ENCODE measurements around the gene DYNLT1.

DYNLT1 gene

DNA sequence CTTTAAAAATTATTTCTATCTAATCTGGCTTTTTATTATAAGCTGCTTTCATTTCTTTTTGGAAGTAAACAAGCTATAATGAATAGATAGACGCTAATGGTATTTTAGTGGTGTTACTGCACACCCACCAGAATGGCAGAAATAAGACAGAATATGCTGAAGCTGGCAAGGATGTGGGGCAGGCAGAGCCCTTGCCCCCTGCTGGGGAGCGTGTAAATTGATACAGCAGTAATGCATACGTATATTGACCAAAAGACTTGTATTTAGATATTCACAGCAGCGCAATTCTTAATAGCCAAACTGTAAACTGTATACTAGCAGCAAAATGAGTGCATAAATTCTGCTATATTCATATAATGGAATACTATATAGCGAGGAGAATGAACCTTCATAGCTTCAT is 49.3 kb downstream of the DYNLT1 start:
- DNase-seq = no peak

DNA sequence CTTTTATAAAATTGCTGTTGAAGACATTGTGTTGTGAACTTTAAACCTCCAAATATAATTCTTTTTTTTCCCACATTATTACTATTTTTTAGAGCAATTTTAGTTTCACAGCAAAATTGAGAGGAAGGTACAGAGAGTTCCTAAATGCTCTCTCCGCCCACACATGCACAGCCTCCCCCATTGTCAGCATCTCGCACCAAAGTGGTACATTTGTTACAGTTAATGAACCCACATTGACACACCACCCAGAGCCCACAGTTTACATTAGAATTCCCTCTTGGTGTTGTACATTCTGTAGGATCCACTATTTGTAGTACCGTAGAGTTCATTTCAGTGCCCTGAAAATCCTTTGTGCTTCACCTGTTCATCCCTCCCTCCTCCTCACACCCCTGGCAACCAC is 50.9 kb downstream of the DYNLT1 start:
- DNase-seq = no peak

DNA sequence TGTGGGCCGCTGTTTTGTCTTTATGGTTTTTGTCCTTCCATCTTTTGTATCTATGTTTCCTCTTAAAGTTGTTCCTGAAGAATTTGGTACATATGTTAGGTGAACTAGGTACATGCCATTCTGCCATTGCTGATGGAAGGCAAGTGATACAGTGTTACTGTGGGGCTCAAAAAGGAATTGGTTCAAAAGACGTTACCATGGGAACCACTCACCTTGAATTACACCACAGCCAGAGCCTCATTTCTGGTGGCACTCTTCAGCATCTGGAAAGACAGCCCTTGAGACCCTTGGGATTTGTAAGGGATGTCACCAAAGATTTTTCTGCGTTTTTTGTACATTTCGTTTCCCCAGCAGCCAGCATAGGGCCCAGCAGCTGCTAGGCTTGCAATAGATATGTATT is 52.7 kb downstream of the DYNLT1 start:
- no peak for DNase-seq

DNA sequence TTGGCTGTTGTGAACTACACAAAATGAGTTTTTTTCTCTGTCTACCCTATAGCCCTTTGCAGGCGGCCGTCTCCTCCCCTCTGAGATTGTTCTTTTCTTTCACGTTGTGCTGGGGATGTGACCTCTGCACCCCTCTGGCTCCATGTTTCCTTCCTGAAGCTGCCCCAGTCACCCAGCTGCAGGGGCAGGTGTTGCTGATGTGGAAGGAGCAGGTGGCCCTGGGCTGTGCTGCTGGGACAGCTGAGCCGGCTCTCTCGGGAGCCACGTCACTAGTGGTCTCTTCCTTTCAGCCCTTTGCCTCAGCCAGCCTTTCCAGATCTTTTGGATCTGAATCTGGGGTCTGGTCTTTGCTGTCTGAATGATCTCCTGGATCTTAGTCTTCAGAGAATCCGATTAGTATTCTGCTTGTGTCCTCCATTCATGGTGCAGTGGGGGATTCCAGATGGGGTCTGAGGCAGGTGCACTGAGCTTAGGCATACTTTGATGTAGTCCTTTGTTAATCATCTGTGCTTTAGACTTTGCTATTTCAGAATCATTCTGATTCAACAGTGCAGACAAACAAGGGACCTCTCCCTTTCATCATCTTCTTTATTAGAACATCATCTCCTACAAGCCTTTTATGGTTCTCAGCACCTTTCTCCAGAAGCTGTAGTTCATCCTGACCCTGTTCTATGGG is 53.3 kb downstream of the DYNLT1 start:
- DNase-seq = no peak

DNA sequence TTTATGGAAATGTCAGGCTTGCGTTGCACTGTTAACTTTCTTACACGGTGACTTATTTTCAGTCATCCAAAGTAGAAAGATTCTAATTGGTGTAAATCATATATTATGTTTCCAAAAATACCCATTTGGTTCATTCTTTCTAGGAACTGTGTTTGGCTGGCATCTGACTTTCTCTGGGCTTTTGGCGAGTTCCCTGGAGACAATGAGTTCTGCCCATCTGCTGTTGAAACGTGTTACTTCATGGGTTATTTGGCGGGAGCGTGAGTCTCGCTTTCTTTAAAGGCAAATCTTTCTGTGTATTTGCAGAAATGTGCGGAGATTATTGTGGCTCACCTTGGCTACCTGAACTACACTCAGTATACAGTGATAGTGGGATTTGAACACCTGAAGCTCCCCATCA is 55.2 kb downstream of the DYNLT1 start:
- no peak for DNase-seq

DNA sequence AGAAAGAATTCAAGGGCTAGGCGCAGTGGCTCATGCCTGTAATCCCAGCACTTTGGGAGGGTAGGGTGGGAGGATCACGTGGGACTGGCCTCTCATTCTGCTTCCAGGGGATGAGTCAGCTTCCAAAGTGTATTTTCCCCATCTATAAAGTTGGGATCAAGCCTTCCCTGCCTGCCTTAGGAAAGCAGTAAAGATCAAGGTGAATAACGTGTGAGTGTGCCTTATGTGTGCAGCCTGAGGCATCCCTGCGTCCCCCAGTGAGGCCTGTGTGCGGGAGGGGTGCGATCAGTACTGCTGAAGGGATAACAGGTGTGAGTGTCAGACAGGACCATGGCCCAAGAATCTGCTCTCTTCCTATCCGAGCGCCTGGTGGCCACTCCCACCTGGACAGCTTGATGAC is 57.9 kb downstream of the DYNLT1 start:
- no peak for DNase-seq
